K562 (cell line): Measurements from ENCODE around the gene ZNF189. TPM values are rescaled to one million over a fixed set of nuclear protein-coding genes. Genes with fewer than 3 reads are reported as not detected.
A peak's percentile ranks its signal among the peaks of the same experiment; 100 is the strongest.

Experiments
- ATAC-seq: fragments of 200-7000 bp; cut with Tn5 transposase; 3 replicates; pipeline ENCODE4 v1.9.1; 2020; ENCODE audit warnings: moderate library complexity
- BruUV-seq: library from RNA; stranded (reverse); fragments of 400-500 nt; replicated peaks from 2 replicates; lab custom pipeline; 2021; lab: Mats Ljungman, UMichigan
- CTCF ChIA-PET: fragments of 300-600 bp; formaldehyde crosslinking; extraction: SDS; loops from one replicate; lab custom pipeline; 2021; ENCODE audit warnings: low intra/inter-chr PET ratio; lab: Yijun Ruan, JAX
- POLR2A ChIA-PET: fragments of 300-600, 350-650 bp; sonication (Branson Sonifier 250); formaldehyde crosslinking; extraction: SDS; loops from one replicate; lab custom pipeline; 2021; ENCODE audit warnings: antibody characterized with exemption, inconsistent platforms; lab: Yijun Ruan, JAX
- DNase-seq, 4 experiments: peaks; one replicate each; pipeline versions ENCODE4 v3.0.0 to v3.0.0-alpha.2; 2011 to 2018; ENCODE audit warnings: low spot score in 3 of 4, mixed read lengths in 3 of 4; ENCODE audit errors: extremely low read depth in 1 of 4
- FAIRE-seq: peaks from 2 replicates; lab custom pipeline; 2011; peaks lifted over from hg19 to GRCh38; lab: Jason Lieb, UNC
- H2AFZ ChIP-seq: 2 replicates; pipeline ENCODE4 v1.6.0; 2011; ENCODE audit warnings: low read depth, low read length, control low read depth, inconsistent platforms
- H3K27ac ChIP-seq: fragments of 200-600 bp; 3 replicates; pipeline ENCODE4 v1.8.0; 2011; ENCODE audit warnings: low read depth, mild to moderate bottlenecking, control low read depth, inconsistent platforms, low read length, moderate library complexity, mixed read lengths; ENCODE audit errors: extremely low read depth
- H3K27me3 ChIP-seq, 2 experiments: fragments of 300-600 bp in 1 of 2; 2 replicates in 1 of 2; 3 replicates in 1 of 2; pipeline versions ENCODE4 v1.6.0 to v1.8.0; 2011; ENCODE audit warnings: inconsistent platforms in 2 of 2, low read length in 2 of 2, mild to moderate bottlenecking in 1 of 2, mixed read lengths in 1 of 2, moderate library complexity in 1 of 2; ENCODE audit not compliant: control insufficient read depth in 2 of 2, insufficient read depth in 2 of 2
- H3K36me3 ChIP-seq: fragments of 300-600 bp; 3 replicates; pipeline ENCODE4 v1.8.0; 2011; ENCODE audit warnings: mild to moderate bottlenecking, low read length, inconsistent platforms; ENCODE audit not compliant: control insufficient read depth, insufficient read depth
- H3K4me1 ChIP-seq, 2 experiments: fragments of 200-600 bp in 1 of 2; replicated peaks in 1 of 2; 2 replicates in 1 of 2; 3 replicates in 1 of 2; pipeline versions ENCODE4 v1.5.1 to v1.8.0; 2011; ENCODE audit warnings: inconsistent platforms in 2 of 2, low read length in 2 of 2, mild to moderate bottlenecking in 1 of 2, mixed read lengths in 1 of 2, moderate library complexity in 1 of 2; ENCODE audit not compliant: control insufficient read depth in 2 of 2, insufficient read depth in 2 of 2
- H3K4me2 ChIP-seq: 2 replicates; pipeline ENCODE4 v1.6.1; 2011; ENCODE audit warnings: low read length, control low read depth, inconsistent platforms, mixed read lengths; ENCODE audit not compliant: insufficient read depth
- H3K4me3 ChIP-seq: fragments of 200-600 bp; sonication (generic), shearing (Covaris generic); 2 replicates; pipeline ENCODE4 v1.5.1; 2016; ENCODE audit warnings: control low read depth, inconsistent platforms
- H3K79me2 ChIP-seq: fragments of 200-600 bp; 3 replicates; pipeline ENCODE4 v1.8.0; 2011; ENCODE audit warnings: low read length, inconsistent platforms; ENCODE audit not compliant: control insufficient read depth, insufficient read depth
- H3K9ac ChIP-seq, 2 experiments: 2 replicates each; pipeline versions ENCODE4 v1.6.0 to v1.6.1; 2011; ENCODE audit warnings: low read depth in 2 of 2, low read length in 2 of 2, control low read depth in 1 of 2, inconsistent platforms in 1 of 2, mild to moderate bottlenecking in 1 of 2, mixed read lengths in 1 of 2; ENCODE audit not compliant: insufficient read depth in 1 of 2
- H3K9me1 ChIP-seq: one replicate; pipeline ENCODE4 v1.6.0; 2011; ENCODE audit warnings: inconsistent platforms, mild to moderate bottlenecking, low read length, moderate library complexity; ENCODE audit not compliant: control insufficient read depth, insufficient read depth
- H3K9me3 ChIP-seq: replicated peaks from 2 replicates; pipeline ENCODE4 v1.5.1; 2011; ENCODE audit warnings: low read depth, low read length, inconsistent platforms; ENCODE audit not compliant: control insufficient read depth, insufficient read depth
- H4K20me1 ChIP-seq: replicated peaks from 2 replicates; pipeline ENCODE4 v1.6.1; 2011; ENCODE audit warnings: low read length, inconsistent platforms, mixed read lengths; ENCODE audit not compliant: control insufficient read depth, insufficient read depth
- CBFB ChIP-seq: sonication (generic); formaldehyde crosslinking; IDR thresholded peaks from 2 replicates; pipeline ENCODE4 v1.4.0; 2020; ENCODE audit warnings: mild to moderate bottlenecking, missing genetic modification reagents
- HNRNPLL ChIP-seq: fragments of 200-400 bp; formaldehyde crosslinking; IDR thresholded peaks from 2 replicates; pipeline ENCODE4 v1.6.1; 2017; ENCODE audit warnings: low read length, low read depth, mild to moderate bottlenecking; ENCODE audit not compliant: poor library complexity, severe bottlenecking
- KLF1 ChIP-seq: fragments of 450-650 bp; IDR thresholded peaks from 2 replicates; pipeline ENCODE4 v1.6.1; 2016; ENCODE audit warnings: missing genetic modification characterization, missing compliant biosample characterization
- MED1 ChIP-seq: sonication (generic); formaldehyde crosslinking; IDR thresholded peaks from 2 replicates; pipeline ENCODE4 v1.8.1; 2023; ENCODE audit warnings: missing genetic modification reagents, borderline replicate concordance
- RBM15 ChIP-seq: fragments of 200-400 bp; formaldehyde crosslinking; IDR thresholded peaks from 2 replicates; pipeline ENCODE4 v1.6.1; 2018; ENCODE audit warnings: mild to moderate bottlenecking, low read length, moderate library complexity; ENCODE audit not compliant: insufficient read depth
- SIX5 ChIP-seq, 2 experiments: IDR thresholded peaks; 2 replicates each; pipeline ENCODE4 v1.6.1; 2011; ENCODE audit warnings: low read length in 2 of 2, borderline replicate concordance in 1 of 2, low read depth in 1 of 2, mild to moderate bottlenecking in 1 of 2, moderate library complexity in 1 of 2; ENCODE audit not compliant: insufficient read depth in 1 of 2
- ZBTB49 ChIP-seq: sonication (generic); formaldehyde crosslinking; IDR thresholded peaks from 2 replicates; pipeline ENCODE4 v1.8.0; 2022; ENCODE audit warnings: missing genetic modification reagents, mild to moderate bottlenecking, borderline replicate concordance
- ZSCAN32 ChIP-seq: fragments of 450-650 bp; formaldehyde crosslinking; IDR thresholded peaks from 2 replicates; pipeline ENCODE4 v1.4.0; 2020; ENCODE audit warnings: mild to moderate bottlenecking, moderate library complexity
- WGBS: fragments of 100-300 bp; shearing (Covaris generic); methylation state at CpG from one replicate; pipeline ENCODE4 v1.1.6; 2016; ENCODE audit warnings: low coverage, mixed read lengths; ENCODE audit not compliant: insufficient coverage; ENCODE audit errors: missing lambda C conversion rate; 5-methylcytosine and 5-hydroxymethylcytosine counted together
- in situ Hi-C: fragments of 300-500 bp; cut with MboI; formaldehyde crosslinking; loops from 4 replicates; pipeline ENCODE4 v1.15.0; 2018; ENCODE audit warnings: inconsistent platforms, mixed read lengths
- intact Hi-C: fragments of 100-400 bp; cut with micrococcal nuclease; formaldehyde crosslinking; loops from 2 replicates; pipeline ENCODE4 v1.14.2; 2022
- polyA plus RNA-seq, 8 experiments: library from polyadenylated mRNA; depleted of rRNA in 4 of 8; stranded (reverse) in 5 of 8; unstranded in 3 of 8; fragments of >200 nt; fragmentation: Nextera tagmentation in 2 of 8; fragmentation: Illumina TruSeq in 1 of 8; extraction: Ambion mirVana in 2 of 8; extraction: Trizol in 1 of 8; gene quantifications; 2 replicates each; pipeline versions ENCODE4 v1.2.1 to v1.2.3, GENCODE V29; 2011 to 2014; ENCODE audit warnings: inconsistent platforms in 1 of 8, missing spikeins in 1 of 8
- total RNA-seq, 7 experiments: library from RNA; depleted of rRNA in 6 of 7; stranded (reverse); fragments of >200 nt in 6 of 7; fragmentation: Illumina TruSeq in 2 of 7; extraction: Trizol in 2 of 7; gene quantifications; 2 replicates each; pipeline versions ENCODE4 v1.2.1 to v1.2.3, GENCODE V29; 2011 to 2021; ENCODE audit warnings: low replicate concordance in 1 of 7
- TF ChIP-seq, protein P1 (sequence below): fragments of 250-450 bp; sonication (Bioruptor Pico); IDR thresholded peaks from 2 replicates; pipeline ENCODE4 v1.5.0; 2021
- TF ChIP-seq, protein P2 (sequence below): fragments of 250-450 bp; sonication (Bioruptor Pico); IDR thresholded peaks from 2 replicates; pipeline ENCODE4 v1.5.1; 2021; ENCODE audit warnings: mild to moderate bottlenecking
- TF ChIP-seq, protein P3 (sequence below): fragments of 450-650 bp; IDR thresholded peaks from one replicate; pipeline ENCODE4 v1.6.1; 2018; ENCODE audit warnings: mild to moderate bottlenecking, moderate library complexity; ENCODE audit not compliant: partially characterized antibody
- TF ChIP-seq, protein P4 (sequence below), 2 experiments: fragments of 450-650 bp in 1 of 2; sonication (generic) in 1 of 2; formaldehyde crosslinking in 1 of 2; IDR thresholded peaks in 1 of 2; conservative IDR thresholded peaks in 1 of 2; 2 replicates each; pipeline versions ENCODE4 v1.6.1 to v1.8.1; 2016 to 2023; ENCODE audit warnings: mild to moderate bottlenecking in 2 of 2, moderate library complexity in 2 of 2, inconsistent platforms in 1 of 2, missing genetic modification reagents in 1 of 2

ZNF189 gene
- total and polyA plus RNA-seq, 9 of the 15 experiments (the other 6 are each of a cell fraction or from before 2014, with no cell fraction given) = 2.4 to 15.3 (median 6.4) TPM

GRCh38 chr9:101352892-101353463 is 45.7 kb upstream of the ZNF189 start:
- Histone ChIP-seq H3K4me3 (no peak overlapping the region), H2AFZ (peak overlapping the region; percentile 69), H3K9ac (no peak overlapping the region), H3K4me1 (peaks cover 0 to 5% of the 10 kb centered on the region in 2 experiments; a peak in 3 of 5 replicates), H3K79me2 (no peaks in the 10 kb centered on the region), H3K4me2 (no peak overlapping the region), H3K9me1 (no peaks in the 10 kb centered on the region), H3K9me3 (no peaks in the 10 kb centered on the region; the same call in 1 of the 2 replicates), H3K27ac (no peak overlapping the region), H3K27me3 (no peaks in the 10 kb centered on the region), H3K36me3 (no peaks in the 10 kb centered on the region), H4K20me1 (no peaks in the 10 kb centered on the region)
- in situ Hi-C loops = no loop called here
- 43% methylated on average over 6 of the region's 6 CpGs for WGBS
- DNase-seq (no peak), ATAC-seq (no peak; the same call in 2 of the 3 replicates), FAIRE-seq (no peak)
- CTCF ChIA-PET = no interaction called here
- POLR2A ChIA-PET = no interaction called here
- TF ChIP-seq RBM15 = no peak
- TF ChIP-seq, protein P1, sequence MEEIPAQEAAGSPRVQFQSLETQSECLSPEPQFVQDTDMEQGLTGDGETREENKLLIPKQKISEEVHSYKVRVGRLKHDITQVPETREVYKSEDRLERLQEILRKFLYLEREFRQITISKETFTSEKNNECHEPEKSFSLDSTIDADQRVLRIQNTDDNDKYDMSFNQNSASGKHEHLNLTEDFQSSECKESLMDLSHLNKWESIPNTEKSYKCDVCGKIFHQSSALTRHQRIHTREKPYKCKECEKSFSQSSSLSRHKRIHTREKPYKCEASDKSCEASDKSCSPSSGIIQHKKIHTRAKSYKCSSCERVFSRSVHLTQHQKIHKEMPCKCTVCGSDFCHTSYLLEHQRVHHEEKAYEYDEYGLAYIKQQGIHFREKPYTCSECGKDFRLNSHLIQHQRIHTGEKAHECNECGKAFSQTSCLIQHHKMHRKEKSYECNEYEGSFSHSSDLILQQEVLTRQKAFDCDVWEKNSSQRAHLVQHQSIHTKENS (CRISPR knock-in tag) = no peak
- no peak for TF ChIP-seq ZBTB49 (CRISPR knock-in tag)
- TF ChIP-seq, protein P2, sequence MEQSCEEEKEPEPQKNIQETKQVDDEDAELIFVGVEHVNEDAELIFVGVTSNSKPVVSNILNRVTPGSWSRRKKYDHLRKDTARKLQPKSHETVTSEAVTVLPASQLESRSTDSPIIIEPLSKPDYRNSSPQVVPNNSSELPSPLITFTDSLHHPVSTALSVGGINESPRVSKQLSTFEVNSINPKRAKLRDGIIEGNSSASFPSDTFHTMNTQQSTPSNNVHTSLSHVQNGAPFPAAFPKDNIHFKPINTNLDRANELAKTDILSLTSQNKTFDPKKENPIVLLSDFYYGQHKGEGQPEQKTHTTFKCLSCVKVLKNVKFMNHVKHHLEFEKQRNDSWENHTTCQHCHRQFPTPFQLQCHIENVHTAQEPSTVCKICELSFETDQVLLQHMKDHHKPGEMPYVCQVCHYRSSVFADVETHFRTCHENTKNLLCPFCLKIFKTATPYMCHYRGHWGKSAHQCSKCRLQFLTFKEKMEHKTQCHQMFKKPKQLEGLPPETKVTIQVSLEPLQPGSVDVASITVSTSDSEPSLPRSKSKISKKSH (CRISPR knock-in tag) = no peak
- no peak for TF ChIP-seq HNRNPLL
- TF ChIP-seq KLF1 (tag) = no peak
- no peak for TF ChIP-seq CBFB (CRISPR knock-in tag)
- TF ChIP-seq MED1 (CRISPR knock-in tag) = no peak
- TF ChIP-seq SIX5 (IDR thresholded peaks at IDR 0.05; ENCODE audit: borderline replicate concordance in 1 of 2, insufficient read depth in 1 of 2, low read depth in 1 of 2, low read length in 2 of 2) = no peak
- TF ChIP-seq, protein P3, sequence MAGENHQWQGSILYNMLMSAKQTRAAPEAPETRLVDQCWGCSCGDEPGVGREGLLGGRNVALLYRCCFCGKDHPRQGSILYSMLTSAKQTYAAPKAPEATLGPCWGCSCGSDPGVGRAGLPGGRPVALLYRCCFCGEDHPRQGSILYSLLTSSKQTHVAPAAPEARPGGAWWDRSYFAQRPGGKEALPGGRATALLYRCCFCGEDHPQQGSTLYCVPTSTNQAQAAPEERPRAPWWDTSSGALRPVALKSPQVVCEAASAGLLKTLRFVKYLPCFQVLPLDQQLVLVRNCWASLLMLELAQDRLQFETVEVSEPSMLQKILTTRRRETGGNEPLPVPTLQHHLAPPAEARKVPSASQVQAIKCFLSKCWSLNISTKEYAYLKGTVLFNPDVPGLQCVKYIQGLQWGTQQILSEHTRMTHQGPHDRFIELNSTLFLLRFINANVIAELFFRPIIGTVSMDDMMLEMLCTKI = no peak
- TF ChIP-seq, protein P4, sequence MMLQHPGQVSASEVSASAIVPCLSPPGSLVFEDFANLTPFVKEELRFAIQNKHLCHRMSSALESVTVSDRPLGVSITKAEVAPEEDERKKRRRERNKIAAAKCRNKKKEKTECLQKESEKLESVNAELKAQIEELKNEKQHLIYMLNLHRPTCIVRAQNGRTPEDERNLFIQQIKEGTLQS (IDR thresholded peaks at IDR 0.05) = no peak
- TF ChIP-seq, protein P4 (CRISPR knock-in tag; conservative IDR thresholded peaks at IDR 0.05) = no peak
- TF ChIP-seq ZSCAN32 (CRISPR knock-in tag) = no peak
- BruUV-seq = no TSS peak
- intact Hi-C loops = no loop called here
